ENCODE results near the gene ERN1.

The ERN1 gene

DNA sequence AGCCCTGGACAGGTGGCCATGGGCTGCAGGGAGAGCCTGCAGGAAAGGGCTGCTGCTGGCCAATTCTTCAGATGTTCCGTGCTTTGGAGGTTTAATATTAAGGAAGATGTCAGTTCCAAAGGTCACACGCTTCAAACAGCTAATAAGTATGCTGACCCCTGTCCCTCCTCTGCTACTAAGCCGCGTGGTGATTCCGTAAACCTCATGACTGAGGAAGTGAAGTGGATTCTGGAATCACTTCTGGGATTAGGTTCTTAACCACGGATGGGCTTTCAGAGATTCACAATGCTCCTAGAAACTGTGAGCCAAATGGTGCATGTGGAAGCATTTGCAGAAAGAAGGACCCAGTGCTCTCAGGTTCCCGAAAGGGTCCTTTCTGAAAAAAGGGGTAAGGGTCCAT is 28.5 kb upstream of the ERN1 start:
- DNase-seq (ENCODE audit: low read depth, low spot score) = no peak

DNA sequence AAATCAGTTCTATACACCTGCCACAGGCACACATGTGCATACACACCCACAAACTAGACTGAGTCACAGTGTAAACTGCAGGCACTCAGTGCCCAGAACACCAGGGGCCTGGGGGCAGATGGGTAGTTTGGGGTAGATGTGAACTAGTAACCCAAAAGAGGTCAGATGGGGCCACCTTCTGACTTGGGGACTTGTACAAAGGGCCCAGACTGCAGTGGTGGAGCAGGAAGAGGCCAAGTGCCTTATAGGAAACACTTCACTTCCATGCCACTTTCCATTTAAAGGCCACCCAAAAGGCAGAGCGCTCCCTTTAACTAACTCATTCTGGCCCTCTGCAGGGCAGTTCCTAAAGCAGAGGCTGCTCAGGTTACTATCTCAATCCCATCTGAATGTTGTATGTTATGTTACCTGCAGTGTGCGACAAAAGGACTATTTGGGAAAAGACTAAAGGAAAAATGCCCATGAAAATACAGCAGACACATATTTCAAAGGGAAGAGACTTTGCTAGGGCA is 27.8 kb upstream of the ERN1 start:
- no peak for DNase-seq (ENCODE audit: low read depth, low spot score)

DNA sequence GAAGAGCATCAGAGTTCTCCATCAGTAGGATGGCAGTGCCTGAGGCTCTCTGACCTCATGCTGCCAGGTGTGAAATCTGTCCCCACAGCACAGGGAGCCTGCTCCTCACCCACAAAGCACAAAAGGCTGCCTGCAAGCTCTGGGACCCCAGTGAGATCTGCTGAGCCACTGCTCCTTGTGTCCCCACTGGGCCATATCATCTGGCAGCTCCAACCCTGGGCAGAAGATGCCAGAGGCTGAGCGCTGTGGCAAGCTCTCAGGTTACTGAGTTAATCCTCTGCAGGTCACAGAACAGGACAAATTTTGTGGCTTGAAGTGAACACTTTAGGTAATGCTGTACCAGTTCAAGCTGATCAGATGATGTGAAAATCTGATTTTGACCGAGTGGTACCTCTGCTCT is 26.7 kb upstream of the ERN1 start:
- no peak for DNase-seq (ENCODE audit: low read depth, low spot score)

DNA sequence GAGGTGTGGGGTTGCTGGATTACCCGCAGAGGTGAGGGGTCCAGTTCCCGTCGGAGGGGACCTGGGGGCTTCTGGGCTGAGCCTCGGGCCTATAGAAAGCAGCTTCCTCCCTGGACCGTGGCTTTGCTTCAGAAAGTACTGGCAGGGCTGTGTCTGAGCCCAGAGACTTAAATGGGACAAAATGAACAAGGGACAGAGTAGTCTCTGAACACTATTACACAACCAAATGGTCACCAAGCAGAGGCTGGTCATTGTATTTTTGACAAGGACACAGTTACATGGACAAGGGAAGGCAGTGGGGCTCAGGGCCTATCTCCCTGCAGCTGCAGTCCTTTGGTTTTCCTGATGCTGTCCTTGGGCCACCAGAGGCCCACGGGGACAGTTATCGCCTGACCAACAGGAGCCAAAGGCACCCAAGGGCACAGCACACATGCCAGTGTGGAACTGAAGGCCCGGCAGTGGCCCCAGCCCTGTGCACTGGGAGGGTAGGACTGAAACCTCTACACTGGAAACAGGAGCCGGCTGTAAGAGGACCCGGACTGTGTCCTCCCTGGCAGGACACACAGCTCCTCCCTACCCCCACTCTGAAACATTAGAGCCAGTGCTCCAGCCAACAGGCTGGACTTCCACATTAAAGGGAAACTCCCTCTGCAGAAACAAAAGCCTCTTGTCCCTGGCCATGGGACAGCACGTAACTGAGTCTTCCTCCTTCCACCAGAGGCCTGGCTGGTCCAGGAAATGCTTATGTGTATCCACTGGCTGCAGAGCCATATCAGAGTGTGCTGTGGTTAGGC is 26.0 kb upstream of the ERN1 start:
- DNase-seq (ENCODE audit: low read depth, low spot score) = no peak

DNA sequence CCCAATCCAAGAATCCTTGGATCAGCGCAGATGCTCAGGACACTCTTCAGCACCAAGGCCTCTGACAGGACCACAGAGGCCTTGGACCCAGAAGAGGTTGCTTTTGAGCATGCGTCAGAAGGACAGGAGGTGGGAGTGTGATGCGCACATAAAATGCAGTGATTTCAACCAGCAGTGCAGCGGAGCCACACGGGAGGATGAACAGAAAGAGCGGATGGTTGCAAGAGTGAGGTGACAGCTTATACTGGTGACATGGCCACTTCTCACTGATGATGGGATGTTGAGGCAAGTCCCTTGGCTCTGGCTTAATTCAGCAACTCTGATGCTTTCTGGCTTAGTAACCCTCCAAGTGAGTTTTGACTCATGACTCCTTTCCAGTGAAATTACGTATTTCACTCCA is 25.2 kb upstream of the ERN1 start:
- DNase-seq (ENCODE audit: low read depth, low spot score) = no peak

DNA sequence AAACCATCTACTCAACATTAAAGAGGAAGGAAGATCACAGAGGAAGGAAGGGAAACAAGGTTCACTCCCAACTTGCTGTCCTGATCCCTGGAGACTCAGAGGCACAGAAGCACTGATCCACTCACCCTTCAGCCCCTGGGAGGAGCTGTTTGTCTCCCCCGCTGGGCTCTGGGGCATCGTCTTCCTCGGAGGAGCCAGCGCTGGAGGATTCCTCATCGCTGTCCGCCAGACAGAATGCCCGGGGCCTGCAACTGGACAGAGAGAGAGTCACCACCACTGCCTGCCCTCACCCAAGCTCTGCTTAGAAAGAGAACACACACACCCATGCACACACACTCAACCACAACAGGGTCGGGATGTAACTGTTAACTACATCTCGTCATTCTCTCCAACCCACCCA is 24.8 kb upstream of the ERN1 start:
- DNase-seq (ENCODE audit: low read depth, low spot score) = no peak

DNA sequence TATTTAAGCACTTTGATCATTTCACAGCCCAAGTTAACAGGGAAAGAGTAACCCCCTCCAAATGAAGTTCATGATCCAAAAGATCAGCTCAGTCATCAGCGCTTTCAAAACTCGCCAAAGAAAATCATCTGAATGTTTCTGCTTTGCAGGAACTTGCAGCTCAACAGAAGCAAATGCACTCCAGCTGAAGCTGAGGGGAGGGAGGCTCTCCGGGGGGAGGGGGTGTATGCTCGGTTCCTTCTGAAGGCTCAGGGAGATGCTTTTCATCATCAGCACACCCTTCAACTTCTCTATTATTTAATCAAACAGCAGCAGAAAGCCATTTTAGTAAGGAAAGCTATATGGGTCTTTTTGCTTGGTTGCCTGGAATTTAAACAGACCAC is 24.4 kb upstream of the ERN1 start:
- DNase-seq (ENCODE audit: low read depth, low spot score) = no peak

DNA sequence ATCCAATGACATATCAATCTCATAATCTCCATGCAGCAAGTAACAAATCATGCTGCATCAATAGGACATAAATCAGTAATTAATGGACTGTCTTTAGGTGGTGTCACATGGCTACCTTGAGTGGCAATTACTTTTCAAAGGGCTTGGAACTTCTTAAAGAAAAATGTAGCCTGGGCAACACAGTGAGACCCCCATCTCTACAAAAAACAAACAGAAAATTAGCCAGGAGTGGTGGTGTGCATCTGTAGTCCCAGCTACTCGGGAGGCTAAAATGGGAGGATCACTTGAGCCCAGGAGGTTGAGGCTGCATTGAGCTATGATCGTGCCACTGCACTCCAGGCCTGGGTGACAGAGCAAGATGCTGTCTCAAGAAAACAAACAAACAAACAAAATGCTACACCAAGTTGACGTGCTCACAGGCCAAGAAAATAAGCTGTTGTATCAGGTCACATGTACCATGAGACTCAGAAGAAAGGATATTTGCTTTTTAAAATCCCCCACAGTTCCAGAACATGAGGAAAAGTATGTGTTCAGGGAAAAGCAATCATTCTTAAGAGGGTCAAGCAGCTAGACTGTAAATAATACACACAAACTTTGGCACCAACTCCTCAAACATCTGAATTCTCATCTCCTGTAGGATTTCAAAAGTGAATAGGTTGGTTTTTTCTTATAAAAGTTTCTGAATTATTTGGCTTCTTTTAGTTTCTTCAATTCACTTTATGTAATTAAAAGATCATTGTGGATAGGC is 23.8 kb upstream of the ERN1 start:
- no peak for DNase-seq (ENCODE audit: low read depth, low spot score)

DNA sequence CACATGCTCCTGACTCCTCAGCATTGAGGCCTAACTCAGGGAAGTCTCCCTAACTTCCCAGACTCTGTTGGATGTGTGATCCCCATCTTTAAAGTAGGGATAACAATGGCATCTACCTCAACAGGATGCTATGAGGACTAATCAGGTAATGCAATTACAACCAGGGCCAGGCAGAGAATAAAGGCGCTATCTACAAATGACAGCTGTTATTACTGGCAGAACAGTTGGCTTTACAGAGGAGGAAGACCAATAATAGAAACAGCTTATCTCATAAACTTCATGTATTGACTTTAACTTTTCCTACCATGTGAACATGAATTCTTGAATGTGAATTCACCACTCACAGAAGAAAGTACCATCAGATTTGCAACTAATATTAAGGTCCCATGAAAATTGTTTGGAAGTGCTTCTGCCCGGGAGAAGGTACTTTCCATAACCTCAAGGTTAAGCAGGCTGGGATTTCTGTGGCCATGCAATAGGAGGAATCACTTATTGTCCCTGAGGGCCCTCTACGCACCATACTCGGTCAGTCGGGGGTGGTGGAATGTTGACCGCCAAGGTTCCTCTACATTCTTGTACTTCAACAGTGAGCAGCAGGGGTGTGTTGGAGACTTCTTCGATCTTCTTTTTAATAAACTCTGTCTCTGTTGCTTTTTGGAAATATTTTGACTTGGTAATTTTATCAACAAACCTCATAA is 22.6 kb upstream of the ERN1 start:
- DNase-seq (ENCODE audit: low read depth, low spot score) = no peak

DNA sequence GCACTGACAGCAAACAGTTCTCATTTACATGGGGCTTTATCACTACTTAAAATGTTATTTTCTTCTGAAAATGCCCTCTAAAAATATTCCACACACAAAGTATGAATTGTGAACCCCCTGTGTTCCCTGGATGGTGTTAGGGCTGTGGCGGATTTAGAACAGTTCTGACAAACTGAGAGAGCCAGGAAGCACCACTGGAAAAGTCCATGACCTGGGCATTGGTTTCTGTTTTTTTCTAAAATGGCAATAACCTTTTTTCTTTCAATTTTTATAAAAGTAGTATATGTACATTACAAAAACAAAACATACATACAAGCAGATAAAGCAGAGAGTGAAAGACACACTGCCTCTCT is 21.0 kb upstream of the ERN1 start:
- no peak for DNase-seq (ENCODE audit: low read depth, low spot score)

DNA sequence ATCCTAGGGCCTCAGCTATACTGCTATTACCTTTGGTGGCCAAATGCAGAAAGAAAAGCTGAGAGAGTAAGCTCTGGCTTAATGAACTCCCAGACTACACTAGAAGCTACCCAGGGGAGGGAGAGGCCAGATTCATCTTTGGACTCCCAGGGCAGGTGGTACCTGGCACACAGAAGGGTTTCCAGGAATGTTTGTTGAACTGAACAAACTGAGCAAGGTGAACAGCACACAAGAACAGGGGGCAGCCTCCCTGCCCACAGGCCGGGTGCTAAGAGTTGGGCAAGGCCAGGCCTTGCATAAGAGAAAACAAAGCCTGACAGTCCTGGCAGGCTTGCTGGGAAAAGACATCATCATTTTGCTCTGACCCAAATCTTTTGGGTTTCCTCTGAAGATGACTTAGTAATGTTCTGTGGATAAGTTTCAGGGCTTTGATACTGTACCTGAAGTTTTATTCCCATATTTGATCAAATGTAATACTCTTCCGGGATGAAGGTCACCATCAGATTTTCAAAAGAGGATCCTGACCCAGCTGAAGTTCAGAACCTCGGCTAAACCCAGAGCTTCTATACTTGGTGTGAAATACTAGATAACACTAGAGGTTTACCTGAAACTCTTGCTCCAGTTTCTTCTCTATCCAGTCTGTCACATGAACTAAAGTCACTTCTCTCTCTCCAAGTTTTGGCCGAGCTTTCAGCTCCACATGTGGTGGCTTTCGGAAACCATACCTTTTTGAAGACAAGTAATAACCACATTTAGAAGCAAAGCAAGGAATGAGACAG is 20.5 kb upstream of the ERN1 start:
- DNase-seq (ENCODE audit: low read depth, low spot score) = no peak

DNA sequence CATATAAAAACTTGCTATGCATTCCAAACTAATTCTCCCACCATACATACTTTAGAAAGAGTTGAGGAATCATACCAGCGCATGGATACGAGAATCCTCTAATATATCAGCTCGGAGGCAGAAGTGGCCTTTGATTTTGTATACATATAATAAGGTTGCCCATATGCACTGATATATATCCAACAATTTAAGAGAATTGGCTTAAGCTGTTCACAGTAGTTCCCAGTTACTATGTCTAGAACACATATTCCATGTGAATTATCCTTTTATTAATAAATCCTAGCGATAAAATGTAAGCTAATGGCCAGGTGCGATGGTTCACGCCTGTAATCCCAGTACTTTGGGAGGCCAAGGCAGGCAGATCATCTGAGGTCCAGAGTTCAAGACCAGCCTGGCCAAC is 19.3 kb upstream of the ERN1 start:
- DNase-seq (ENCODE audit: low read depth, low spot score) = no peak

DNA sequence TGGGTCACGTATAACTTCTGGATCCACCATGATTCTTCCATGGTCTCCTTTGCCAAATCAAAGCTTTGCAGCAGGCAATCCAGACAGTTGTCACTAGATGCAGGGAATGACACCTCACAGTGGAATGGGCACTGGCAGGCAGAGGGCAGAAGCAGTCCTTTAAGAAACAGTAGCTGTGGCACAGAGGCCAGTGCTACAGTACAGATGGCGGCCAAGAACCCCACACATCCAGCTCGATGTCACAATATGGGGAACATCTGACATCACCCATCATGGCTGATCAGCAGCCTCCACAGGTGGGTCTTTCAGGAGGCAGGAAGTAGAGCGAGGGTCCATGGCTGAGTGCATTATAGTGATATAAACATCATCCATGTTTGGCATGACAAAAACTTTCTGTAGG is 18.8 kb upstream of the ERN1 start:
- DNase-seq (ENCODE audit: low read depth, low spot score) = no peak

DNA sequence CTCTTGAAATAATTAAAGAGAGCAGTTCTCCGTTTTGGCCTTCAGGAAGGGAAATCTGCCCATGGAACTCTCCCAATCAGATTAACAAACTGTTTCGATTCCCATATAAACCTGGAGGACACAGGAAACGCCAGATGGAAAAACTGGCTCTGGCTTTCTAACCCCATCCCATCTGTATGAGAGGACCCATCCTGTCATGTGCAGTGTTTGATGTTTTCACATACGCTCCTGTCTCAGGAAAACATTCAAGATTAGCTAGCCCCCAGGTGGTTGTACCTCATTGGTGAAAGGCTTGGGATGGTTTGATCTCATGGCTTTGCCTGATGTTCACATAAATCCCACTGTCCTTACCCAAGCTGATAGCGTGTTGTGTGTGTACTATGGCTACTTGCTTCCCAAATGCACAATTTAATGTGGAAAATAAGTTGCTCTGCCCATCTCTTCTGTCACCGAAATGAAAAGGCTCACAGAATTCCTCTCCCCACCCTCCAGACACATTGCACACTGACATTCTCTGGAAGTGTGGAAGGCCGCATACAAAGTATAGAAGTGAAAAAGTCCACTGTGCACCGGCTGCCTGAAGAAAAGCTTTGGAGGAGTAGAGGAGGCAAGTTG is 18.2 kb upstream of the ERN1 start:
- DNase-seq (ENCODE audit: low read depth, low spot score) = no peak

DNA sequence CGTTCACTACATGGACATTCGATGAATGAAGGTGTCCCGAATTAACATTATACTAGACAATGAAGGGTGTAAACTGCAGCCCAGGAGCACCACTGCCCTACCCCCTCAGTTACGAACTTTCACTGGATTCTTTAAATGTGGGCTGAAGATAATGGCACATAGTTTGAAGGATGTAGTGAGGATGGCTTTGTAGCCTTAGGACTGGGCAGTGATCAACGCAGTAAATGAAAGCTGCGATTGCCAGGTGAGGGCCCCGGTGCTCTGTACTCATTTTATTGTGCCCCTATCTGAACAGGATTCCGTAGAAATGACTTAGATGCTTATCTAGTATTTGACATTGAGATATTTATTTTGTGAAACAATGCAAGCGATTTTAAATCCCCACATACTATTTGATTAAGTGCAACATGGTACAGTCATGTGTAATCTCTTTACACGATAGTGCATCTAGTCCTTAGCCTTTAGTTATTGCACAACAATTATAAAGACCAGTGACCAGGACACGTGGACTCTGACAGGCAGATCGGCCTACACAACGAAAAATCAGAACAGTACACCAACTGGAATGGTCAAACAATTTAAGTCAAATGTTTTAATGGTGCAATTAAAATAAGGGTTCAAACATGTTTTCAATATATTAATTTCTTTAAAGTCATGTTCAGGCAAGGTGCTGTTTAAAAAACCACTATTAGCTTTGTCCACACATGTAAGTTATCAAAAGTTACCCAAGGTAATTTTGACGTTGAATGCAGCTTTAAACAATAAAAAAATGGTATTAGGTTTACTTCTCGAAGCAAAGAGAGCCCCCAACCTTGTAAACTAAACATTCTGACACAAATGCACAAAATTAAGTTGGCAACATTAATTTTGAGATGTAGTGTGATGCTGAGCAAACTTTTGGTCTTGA is 17.4 kb upstream of the ERN1 start:
- DNase-seq (ENCODE audit: low read depth, low spot score) = no peak

DNA sequence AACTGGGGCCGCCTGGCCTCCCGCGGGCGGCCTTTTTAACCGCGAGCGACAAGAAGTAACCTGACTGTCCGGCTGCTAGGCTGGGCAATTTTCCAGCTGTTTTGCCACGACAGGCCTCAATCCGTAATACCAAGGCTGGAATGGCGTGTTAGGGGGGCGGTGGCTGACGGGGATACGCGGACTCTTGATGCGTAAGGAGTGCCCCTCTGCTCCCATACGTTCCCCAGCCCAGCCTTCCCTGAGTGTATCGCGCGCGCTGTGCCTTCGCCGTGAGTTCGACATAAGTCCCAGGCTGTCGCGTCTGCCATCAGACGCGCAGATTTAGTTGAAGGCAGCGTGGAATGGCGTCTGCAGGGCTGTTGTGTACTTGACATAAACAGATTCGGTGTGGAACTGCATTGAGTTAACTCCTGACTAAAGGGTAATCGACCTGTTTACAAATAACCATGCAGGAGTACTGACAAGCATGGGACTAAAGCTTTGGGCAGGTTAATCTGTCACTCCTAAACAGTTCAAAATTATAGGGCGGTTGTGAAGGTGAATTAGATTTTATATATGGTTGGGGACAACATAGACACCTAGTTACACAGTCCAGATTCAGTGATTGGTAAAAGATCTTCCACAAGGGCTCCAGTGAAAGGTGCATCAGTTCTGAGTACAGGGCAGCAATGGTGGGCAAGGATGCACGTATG is 16.6 kb upstream of the ERN1 start:
- DNase-seq (ENCODE audit: low read depth, low spot score) = peak; percentile 11

DNA sequence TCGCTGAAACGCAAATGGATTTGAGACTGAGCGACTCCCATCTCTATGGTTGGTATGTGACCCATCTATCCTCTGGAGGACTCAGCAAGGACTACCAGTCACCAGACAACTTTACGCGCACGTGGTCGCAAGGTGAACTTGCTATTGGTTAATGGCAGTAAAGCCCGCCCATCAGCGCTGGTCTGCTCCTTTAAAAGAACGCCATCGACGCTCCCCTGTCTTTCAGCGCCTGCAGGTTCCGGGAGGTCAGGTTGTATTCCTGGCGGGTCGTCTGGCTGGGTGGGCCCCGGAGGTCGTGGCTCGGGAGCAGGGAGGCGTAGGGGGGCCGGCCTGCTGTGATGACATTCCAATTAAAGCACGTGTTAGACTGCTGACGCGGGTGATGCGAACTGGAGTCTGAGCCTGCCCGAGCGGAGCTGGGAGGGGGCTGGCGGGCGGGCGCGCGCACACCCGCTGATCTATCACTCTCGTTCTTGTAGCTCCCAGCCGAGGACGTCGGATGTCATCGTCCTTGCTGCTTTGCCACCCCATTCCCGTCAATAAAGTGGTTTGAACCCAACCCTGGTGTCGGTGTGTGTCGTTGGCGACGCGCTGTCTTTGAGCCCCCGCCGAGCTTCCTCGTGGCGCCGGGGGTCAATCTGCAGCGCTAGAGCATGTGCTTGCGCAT is 15.9 kb upstream of the ERN1 start:
- DNase-seq (ENCODE audit: low read depth, low spot score) = peak; percentile 93

DNA sequence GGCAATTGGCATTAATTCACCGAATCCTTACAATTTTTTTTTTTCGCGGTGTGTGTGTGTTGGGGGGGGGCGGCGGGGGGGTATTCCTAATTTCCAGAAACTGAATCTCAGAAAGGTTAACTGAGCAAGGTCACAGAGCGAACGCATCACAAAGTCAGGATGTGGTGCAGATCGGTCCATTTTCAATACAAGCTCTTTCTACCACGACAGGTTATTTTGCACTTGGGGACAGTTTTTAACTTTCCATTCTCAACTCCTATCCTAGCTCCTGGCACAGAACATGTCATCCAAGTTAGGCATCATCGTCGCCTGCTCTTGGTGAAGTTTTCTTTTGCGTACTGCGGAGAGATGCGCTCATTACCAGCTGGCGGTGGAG is 15.4 kb upstream of the ERN1 start:
- DNase-seq (ENCODE audit: low read depth, low spot score) = no peak

DNA sequence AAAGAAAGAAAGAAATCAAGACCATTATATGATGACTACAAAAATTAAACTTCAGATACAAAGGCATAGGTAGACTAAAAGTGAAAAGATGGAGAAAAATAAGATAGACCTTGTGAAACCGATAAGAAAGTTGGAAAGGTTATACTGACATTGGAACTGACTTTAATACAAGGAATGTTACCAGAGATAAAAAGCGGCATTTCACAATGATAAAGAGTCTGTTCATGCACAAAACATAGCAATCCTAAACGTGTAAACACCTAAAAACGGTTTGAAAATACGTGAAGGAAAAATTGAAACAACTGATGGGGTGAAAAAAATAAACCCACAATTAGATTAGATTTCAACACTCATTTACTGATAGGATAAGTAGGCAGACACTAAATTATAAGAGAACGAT is 9.6 kb upstream of the ERN1 start:
- no peak for DNase-seq (ENCODE audit: low read depth, low spot score)
